NCI-H2081 (cell line): ENCODE results near the gene LRP2BP.
"Not testable (repeated sequence)": the region's sequence is repeated elsewhere in the genome, so short reads cannot be mapped to it uniquely, and the experiment has no call there.

ENCODE experiments used
- DNase-seq, 2 experiments: peaks; one replicate each; lab custom pipeline; 2025; lab: John Stamatoyannopoulos, UW

Gene LRP2BP

DNA sequence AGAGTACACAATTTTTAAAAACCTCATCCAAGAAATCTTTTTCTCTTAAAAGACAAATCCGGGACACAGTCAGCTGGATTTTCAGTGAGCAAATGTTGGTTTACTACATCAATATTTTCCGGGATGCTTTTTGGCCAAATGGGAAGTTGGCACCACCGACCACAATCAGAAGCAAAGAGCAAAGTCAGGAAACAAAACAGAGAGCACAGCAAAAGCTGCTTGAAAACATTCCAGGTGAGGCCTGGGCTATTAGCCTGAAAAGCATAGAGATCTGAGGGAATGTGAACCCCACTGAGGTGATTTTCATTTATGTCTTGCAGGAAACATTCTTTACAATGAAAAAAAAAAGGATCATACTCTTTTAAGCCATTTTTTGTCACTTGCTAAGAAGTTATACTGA is 33.9 kb downstream of the LRP2BP start:
- no peak for DNase-seq

DNA sequence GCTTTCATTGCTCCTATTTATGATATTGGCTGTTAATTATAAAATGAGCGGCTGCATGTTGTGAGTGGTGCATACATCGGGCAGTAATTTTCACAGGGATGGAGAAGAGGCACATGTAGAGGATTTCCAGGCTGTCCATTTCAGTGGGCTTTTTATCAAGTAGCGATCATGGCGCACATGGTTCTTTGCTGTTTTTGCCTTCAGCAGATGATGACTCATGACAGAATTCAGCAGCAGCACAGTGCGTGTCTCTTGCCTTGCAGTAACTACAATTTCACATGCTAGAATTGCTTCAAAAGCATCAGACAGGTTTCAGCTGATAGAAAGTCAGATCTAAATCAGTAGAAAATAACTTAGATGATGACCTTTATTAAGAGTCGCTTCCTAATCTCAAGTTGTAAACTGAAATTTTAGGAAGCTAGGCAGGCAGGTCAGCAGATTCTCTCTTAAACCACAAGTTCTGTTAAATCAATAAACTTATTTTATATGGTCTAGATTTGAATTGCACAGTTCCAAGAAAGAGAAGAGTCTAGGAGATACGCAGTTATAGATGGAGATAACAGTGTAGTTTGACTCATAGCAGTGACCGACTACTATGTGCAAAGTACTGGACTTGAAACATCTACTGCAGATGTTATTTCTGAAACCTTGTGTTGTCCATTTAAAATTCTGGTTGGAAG is 35.8 kb downstream of the LRP2BP start:
- DNase-seq: no peak

- no peak for DNase-seq
These were observed 36.8 kb downstream of the LRP2BP start for GRCh38 chr4:185358959-185359358.

DNA sequence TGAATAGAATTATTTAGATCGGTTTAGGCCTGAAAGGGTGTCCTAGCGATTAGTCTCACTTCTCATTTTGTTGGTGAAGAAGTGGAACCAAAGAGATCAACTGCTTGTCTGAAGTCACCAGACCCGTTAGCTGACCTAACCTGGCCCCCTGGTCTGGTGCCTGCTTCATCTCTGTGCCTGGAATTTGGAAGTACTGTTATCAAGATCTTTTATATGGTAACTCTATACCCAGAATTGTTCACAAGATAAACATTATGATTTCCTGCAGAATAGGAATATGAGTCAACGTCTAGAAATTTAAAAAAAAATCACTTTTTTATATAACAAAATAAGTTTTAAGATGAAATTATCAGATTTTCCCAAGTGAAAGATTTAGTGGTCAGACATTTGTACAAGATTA is 37.2 kb downstream of the LRP2BP start:
- DNase-seq: no peak

- DNase-seq: no peak
These were observed 37.8 kb downstream of the LRP2BP start for GRCh38 chr4:185357733-185358440.

GRCh38 chr4:185357211-185357610 is 38.5 kb downstream of the LRP2BP start:
- no peak for DNase-seq

- no peak for DNase-seq
These were observed 43.0 kb downstream of the LRP2BP start for GRCh38 chr4:185352741-185353140.

DNA sequence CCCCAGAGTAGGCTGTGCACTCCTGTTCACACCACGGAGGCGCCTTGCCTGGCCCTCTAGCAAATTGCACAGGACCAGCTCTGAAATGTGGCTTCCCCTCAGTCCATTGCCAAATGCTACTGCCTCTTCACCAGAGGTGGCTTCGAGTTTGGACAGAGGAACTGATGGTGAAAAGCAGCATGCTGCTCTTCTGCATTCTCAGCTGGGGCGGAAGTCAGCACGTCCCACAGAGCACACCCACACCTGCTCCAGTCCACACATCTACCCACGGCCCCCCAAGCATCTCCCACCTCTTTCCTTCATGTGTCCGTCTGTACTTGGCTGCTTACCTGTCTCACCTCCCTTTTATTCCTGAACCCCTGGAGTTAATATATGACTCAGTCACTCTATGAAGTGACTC is 43.5 kb downstream of the LRP2BP start:
- DNase-seq: no peak

GRCh38 chr4:185351691-185352090 is 44.0 kb downstream of the LRP2BP start:
- DNase-seq: no peak

DNA sequence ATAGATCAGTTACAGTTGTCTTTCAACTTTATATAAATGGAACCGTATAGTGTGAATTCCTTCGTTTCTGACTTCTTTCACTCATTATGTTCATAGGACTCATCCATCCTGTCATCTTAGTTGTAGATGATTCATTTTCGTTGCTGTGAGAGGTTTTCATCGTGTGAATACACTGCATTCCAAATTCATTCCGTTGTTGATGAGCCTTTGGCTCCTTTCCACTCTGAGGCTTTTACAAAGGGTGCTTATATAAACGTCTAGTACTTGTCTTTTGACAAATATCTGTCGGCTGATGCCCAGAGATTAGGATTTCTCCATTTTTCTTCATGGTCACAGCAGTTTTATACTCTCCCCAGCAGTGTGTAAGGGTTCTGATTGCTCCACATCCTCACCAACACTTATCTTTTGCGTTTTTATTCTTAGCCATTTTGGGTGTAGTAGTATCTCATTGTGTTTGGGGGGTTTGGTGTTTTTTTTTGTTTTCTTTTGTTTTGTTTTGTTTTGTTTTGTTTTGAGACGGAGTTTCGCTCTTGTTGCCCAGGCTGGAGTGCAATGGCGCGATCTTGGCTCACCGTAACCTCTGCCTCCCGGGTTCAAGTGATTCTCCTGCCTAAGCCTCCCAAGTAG is 48.6 kb downstream of the LRP2BP start:
- no peak for DNase-seq

DNA sequence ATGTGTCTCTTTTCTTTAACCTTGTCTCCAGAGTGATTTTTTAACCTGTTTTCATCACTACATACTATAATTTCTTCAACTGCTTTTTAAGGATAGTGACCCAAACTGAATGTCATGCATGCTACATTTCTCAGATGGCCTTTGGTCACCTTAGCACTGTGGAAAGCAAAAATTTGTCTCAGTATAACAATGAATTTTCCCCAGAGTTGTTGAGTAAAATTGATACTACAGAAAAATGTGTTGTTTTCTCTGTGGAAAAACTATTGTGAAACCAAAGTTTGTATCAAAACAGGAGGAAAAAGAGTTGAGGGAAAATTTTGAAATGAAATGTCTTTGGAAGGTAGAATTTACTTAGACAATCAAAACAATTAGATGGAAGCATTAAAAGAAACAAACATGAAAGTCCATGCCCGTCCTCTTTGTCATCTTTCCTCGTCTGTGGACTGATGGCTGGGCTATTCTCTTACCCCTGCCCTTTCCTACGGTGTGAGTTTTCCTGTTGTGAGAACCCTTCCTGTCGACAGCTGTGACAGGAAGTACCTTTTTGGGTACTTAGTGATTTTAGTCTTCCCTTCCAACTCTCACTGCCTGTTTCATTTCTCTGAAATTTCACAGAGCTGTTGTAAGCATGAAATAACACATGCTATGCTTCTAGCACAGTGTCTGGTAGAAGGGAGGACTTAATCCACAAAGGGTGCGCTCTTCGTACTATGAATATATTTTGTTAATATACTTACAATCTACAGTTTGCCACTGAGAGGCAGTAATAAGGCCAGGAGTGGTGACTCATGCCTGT is 50.8 kb downstream of the LRP2BP start:
- no peak for DNase-seq

- DNase-seq: no peak
These were observed 51.8 kb downstream of the LRP2BP start for GRCh38 chr4:185343726-185344581.

GRCh38 chr4:185341841-185342240 is 53.9 kb downstream of the LRP2BP start:
- no peak for DNase-seq

DNA sequence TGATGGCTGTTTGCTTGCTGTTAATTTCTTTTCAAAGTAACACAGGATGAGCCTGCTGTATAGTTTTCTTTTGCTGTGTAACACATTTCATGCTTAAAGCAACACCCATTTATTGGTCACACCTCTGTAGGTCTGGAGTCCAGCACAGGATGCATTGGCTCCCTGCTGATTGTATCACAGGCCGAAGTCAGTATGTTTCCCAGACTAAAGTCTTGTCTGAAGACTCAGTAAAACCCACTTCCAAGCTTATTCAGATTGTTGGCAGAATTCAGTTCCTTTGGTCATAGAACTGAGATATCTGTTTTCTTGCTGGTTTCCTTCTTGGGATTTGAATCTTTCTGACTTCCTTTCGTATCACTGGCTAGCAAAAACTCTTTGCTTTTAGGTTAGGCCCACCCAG is 54.3 kb downstream of the LRP2BP start:
- DNase-seq: no peak

GRCh38 chr4:185339941-185340340 is 55.8 kb downstream of the LRP2BP start:
- no peak for DNase-seq

DNA sequence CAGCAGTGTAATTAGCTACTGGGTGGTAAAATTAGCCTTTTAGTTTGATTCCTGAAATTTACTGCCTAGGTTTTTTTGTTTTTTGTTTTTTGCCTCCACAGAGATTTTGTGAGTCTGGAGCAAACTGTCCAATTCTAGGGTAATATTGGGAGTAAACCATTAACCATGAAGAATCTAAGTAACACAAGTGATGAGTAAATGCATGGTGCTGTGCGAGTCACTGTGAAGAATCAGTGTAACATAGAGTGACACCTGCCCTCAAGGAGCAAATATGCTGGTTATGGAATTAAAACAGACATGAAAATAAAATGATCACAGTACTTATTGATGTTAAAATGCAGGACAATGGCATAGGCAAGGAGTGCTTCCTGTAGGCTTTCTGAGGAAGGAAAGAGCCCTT is 60.1 kb downstream of the LRP2BP start:
- no peak for DNase-seq

- no peak for DNase-seq
These were observed 61.4 kb downstream of the LRP2BP start for GRCh38 chr4:185334326-185334725.

- peak in 1 of 2 experiments; percentile 7 for DNase-seq
These were observed 62.9 kb downstream of the LRP2BP start for GRCh38 chr4:185332575-185333464.

DNA sequence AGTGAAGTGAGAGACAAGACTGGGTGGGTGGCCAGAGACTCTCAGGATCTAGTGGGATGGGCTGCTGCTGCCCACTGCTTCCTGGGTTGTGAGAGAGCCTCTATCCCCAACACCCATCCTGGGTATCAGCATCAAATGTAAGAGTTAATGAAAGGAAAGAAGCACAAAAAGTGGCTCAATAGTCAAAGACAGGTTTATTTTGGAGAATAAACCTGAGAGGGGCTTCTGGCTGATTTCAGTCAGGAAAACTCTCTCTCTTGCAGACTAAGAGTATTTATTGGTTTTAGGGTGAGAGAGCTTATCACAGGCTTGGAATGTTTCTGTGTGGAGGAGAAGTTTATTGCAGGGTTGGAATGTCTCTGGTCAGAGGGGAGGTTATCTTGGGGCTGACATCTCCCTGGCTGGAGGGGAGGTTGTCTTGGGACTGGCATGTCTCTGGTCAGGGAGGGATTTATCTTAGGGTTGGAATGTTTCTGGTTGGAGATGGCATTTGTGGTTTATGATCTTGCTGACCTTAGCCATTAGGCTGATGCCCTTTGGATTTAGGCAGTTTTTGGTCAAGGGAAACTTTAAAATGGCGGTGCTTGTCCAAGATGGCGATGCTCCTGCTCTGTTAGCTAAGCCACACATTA is 65.7 kb downstream of the LRP2BP start:
- not testable (repeated sequence) for DNase-seq

DNA sequence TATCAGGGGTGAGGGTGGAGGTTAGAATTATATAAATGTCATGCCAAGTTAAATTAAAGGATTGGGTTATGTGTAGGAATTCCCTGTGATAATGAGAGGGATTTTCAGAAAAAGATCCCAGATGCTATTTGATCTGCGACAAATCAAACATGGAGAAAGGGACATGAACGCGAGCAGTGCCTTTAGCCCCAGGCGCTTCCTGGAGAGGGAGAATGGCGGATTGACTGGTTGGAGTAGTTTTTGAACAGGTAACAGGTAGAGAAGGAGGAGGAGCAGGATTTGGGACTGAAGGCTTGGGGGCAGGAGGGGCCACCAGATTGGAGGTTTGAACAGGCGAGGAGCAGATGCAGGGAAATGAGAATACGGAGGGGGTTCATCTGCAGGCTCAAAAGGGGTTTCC is 67.1 kb downstream of the LRP2BP start:
- no peak for DNase-seq
